HuH-7.5 (cell line): ENCODE measurements around the gene SUN1.

ENCODE experiments used
- DNase-seq: peaks from one replicate; pipeline ENCODE4 v3.0.0; 2011; ENCODE audit warnings: low spot score

SUN1 gene

DNA sequence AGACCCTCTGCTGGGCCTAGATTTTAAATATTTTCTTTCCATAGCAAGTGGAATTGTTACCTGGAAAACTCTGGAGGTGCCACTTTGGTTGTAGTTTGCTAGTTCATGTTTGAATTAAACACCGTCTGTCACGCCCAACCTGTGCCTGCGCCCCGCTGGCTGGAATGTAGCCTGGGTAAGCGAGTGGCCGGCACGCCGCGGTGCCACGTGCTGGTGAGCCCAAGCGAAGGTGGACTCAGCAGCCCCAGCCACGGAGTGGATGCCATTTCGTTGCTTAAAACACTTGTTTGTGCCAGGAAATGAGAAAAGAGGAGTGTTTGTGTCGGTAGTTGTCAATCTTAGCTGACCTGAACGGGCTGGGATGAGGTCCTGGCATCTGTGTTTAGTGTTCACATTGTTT is 46.8 kb downstream of the SUN1 start:
- no peak for DNase-seq

GRCh38 chr7:879706-880105 is 47.4 kb downstream of the SUN1 start:
- DNase-seq = no peak

GRCh38 chr7:880450-880849 is 48.2 kb downstream of the SUN1 start:
- DNase-seq = no peak

DNA sequence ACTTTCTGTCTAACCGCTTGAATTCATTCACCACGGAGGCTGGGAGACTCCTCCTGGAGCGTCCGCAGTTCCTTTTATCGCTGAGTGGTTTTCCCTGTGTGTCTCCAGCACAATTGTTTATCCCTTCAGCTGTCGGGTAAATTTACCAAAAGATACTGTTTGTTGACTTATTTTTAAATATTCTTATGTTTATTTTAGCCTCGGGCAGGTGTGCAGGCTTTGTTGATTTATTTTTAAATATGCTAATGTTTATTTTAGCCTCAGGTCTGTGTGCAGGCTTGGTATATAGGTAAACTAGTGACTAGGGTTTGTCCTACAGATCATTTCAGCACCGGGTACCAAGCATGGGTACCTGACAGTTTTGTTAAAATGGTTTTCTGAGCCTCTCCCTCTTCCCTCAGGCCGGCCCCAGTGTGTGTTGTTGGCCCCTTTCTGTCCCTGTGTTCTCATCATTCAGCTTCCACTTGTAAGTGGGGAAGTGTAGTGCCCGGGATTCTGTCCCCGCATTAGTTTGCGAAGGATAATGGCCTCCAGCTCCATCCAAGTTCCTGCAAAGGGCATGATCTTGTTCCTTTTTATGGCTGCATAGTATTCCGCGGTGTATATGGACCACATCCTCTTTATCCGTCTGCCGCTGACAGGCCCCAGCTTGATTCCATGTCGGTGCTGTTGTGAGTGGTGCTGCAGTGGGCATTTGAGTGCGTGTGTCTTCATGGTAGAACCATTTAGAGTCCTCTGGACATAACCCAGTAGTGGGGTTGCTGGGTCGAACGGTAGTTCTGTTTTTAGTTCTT is 49.4 kb downstream of the SUN1 start:
- DNase-seq = no peak

- no peak for DNase-seq
These were observed 50.2 kb downstream of the SUN1 start for GRCh38 chr7:882336-883035.

DNA sequence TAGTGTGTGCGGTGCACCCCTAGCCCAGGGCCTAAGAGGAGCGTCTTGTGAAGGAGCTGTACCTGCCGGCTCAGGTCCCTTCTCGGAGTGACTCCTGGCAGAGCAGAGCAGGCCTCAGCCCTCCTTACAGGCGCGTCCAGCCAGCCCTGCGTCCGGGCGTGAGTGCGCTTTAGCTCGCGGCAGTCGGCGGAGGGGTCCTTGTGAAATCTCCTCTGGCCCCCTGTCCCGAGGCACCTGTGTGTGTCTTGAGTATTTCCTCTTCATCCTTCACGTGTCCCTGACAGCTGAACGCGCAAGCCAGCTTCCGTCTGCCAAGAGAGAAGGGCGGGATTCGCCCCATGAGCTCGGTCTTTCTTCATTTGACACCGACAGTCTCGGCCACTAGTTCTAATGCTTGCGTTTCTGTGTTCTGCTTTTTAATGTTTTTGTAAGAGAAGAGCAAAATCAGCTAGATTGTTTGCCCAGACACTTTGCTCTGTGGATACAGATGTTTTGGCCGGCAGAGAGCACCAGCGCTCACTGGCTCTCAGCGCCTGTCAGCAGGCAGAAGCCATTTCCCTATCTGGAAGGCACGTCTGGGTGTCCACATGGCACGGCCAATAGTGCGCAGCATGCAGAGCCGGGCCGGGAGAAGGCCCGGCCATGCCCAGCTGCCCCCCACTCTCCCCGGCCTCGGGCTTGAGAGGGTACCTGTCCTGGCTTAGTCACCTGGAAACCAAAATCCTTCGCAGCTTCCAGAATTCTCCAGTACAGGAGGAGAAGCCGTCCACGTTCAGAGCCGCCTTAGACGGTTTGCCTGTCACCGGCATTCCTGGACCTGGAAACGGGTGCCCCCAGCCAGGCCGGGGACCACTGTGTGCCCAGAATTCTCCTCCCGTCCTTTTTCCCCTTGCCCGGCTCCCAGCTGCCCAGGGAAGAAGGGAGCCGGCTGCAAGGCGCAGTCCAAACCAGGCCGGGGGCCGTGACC is 51.1 kb downstream of the SUN1 start:
- DNase-seq = no peak

- DNase-seq = no peak
These were observed 52.1 kb downstream of the SUN1 start for GRCh38 chr7:884191-885003.

DNA sequence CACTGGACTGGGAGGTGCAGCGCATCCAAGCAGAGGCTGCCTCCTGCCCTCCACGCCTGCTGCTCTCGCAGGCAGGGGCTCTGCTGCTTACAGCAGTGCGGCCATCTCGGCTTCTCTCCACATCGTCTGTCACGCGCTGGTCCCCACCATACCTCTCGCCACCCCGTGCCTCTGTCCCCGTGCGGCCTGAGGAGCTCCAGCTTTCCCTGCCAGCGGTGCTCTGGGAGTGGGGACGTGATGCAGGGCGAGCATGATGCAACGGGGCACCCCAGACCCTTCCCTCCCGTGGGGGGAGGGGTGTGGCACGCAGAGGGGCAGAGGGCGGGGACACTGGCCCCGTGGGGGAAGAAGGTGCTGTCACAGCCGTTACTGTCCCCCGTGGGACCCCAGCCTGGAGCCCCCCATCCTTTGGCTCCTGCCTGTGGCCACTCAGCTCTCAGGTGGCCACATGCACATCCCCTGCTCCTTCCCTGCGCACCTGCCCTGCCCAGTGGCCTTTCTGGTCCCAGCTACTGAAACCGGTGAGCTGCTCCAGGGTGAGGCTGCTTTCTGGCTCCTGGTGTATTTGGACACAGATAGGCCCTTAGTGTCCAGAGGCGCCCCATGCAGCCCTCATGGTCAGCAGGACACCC is 53.1 kb downstream of the SUN1 start:
- no peak for DNase-seq

DNA sequence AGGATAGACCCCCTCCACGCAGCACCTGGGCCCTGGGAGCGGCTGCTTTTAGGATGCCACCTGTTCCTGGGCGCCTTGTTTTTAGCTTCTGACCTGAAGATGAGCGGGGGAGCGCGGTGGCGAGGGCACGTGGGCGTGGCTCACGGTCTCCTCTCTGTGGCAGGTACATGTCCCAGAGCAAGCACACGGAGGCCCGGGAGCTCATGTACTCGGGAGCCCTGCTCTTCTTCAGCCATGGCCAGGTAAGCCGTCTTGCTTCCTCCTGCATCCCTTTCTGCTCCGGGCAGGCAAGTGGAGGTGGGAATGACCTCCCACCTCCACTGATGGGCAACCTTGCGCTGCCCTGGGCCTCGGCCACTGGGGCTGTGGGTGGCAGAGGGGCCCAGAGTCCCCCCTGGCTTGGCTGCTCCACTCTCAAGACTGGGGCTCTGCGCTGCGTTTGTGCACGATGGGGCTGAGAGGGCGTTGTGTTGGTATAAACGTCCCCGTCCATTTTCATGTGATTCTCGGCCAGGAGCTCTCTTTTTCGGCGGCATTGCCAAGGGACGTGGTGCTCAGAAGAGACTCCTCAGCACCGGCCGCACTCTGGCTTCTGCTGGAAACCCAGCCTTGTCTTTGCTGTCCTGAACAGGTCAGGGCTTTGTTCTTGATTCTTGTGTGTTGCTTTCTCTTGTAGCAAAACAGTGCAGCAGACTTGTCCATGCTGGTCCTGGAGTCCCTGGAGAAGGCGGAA is 53.8 kb downstream of the SUN1 start:
- DNase-seq = no peak

DNA sequence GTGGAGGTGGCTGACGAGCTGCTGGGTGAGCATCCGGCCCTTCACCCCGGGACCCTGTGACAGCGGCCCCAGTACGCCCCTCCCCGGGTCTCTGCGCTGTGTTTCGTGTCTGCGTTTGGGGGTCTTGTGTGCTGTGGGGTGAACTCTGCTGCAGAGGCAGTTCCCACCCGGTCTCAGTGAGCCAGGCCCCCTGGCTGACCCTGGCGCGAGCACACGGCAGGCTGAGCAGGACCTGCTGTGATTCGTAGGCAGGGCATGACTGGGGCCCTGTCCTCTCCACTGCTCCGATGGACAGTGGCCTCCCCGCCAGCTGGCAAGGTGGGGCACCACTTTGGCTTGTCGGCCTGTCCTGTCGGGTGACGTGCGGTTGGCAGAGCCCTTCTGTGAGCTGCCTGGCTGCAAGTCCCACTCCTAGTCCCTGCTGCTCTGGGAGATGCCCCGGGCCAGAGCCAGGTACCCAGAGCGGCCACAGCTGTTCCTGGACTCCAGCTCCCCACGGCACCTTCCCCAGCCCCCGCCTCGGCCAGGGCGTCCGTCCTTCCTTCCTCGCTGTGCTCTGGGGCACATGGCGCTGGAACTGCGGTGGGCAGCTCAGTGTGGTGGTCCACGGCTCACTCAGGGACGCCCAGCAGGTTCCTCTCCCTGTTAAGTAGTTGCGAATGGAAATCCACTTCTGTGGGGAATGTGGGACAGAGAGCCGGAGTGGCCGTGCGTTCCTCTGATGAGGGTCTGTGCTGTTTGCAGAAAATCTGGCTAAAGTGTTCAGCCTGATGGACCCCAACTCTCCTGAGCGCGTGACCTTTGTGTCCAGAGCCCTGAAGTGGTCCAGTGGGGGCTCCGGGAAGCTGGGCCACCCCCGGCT is 54.6 kb downstream of the SUN1 start:
- no peak for DNase-seq

DNA sequence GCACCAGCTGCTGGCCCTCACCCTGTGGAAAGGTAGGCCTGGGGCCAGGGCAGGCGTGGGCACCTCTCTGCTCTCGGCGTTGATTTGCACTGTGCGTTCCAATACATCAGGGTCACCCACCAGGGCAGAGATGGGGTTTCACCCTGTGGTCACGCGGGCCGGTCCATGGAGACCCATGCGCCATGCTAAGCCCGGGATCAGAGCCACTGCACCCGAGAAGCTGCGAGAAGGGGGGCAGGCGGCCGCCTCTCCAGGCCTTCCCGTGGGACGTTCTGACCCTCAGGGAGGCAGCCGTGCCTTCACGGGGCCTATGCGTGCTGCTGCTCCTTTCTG is 55.2 kb downstream of the SUN1 start:
- DNase-seq = no peak

- DNase-seq = no peak
These were observed 56.1 kb downstream of the SUN1 start for GRCh38 chr7:888081-889024.

DNA sequence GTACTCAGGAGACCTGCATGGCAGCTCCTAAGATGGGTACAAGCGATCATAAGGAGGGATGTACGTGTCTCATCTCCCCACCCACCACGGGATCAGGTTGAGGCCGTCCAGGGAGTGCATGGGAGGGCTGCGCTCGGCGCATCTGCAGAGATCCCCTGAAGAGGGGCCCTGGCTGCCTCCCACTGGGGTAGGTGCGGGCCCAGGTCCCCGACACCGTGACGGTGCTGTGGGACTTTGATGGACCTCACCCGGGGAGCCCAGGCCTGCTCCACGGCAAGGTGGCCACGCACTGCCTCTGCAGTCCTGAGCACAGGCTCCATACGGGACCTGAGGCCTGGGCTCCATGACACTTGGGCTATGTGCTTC is 56.7 kb downstream of the SUN1 start:
- no peak for DNase-seq

- DNase-seq = no peak
These were observed 57.1 kb downstream of the SUN1 start for GRCh38 chr7:889391-889790.

DNA sequence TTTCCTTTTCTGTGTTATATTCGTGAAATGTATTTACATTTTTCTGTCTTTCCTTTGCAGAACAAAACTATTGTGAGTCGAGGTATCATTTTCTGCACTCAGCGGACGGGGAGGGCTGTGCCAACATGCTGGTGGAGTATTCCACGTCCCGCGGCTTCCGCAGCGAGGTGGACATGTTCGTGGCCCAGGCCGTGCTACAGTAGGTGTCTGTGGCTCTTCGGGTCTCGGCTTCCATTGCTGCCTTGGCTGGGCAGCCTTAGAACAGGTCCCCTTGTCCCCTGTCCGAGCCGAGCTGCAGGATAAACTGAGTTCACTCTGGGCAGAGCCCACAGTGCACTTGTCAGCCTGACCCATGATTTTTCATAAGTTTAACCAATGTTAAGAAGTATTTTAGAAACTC is 58.6 kb downstream of the SUN1 start:
- no peak for DNase-seq

- DNase-seq = no peak
These were observed 59.0 kb downstream of the SUN1 start for GRCh38 chr7:891291-891690.

DNA sequence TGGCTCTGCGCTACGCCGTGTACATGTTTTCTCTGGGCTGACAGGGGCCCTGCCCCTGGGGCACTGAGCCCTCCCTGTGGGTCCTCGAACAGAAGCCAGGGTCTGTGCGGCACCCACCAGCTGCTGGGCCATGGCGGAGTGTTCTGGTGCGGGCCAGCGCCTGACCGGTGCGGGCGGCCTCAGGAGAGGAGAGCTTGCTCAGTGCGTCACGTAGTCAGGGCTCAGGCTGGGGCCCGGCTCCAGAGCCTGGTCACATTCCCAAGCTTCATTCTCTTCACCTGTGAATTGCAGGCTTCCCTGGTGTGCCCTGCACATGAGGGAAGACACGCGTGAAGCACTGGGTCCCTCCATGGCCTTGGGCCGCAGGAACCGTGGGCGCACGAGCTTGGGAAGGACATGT is 59.5 kb downstream of the SUN1 start:
- DNase-seq = no peak
